GM23248 (cell line): ENCODE measurements around the gene ZFPM1.

ENCODE experiments used
- EZH2 ChIP-seq: fragments of 200-600 bp; sonication (generic); IDR thresholded peaks from 2 replicates; pipeline ENCODE4 v1.6.1; 2018; ENCODE audit warnings: antibody characterized with exemption, mild to moderate bottlenecking; ENCODE audit not compliant: insufficient read depth, poor library complexity, severe bottlenecking
- EZH2phosphoT487 ChIP-seq: fragments of 200-600 bp; sonication (generic); IDR thresholded peaks from 2 replicates; pipeline ENCODE4 v1.6.1; 2018; ENCODE audit warnings: antibody characterized with exemption, moderate library complexity, mild to moderate bottlenecking, low read depth; ENCODE audit not compliant: insufficient read depth

DNA sequence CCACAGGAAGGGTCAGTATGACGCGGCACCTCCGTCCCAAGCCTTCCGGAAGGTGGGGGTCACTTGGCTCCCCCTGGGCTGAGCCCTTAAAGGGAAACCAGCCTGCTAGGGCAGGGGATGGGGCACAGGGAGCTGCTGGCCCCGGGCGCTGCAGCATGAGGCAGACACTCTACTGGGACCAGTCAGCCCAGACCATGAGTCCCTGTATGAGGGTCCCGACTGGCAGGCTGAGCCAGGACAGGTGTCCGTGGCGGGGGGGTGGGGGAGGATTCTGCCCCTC lies 73.8 kb downstream of the ZFPM1 start:
- TF ChIP-seq EZH2: no peak
- no peak for TF ChIP-seq EZH2phosphoT487
